Ishikawa (cell line): ENCODE data around the gene ZNF334.

Source experiments
- CEBPB ChIP-seq: IDR thresholded peaks from 2 replicates; pipeline ENCODE4 v1.6.1; 2012
- CREB1 ChIP-seq: IDR thresholded peaks from 2 replicates; pipeline ENCODE4 v1.6.1; 2012; ENCODE audit warnings: low read depth
- EGR1 ChIP-seq: IDR thresholded peaks from 2 replicates; pipeline ENCODE4 v1.6.1; 2012
- EP300 ChIP-seq: IDR thresholded peaks from 2 replicates; pipeline ENCODE4 v1.6.1; 2012; ENCODE audit warnings: borderline replicate concordance
- FOXM1 ChIP-seq: IDR thresholded peaks from 2 replicates; pipeline ENCODE4 v1.6.1; 2012; ENCODE audit warnings: low read depth, borderline replicate concordance
- MAX ChIP-seq: IDR thresholded peaks from 2 replicates; pipeline ENCODE4 v1.6.1; 2012
- NFIC ChIP-seq: IDR thresholded peaks from 2 replicates; pipeline ENCODE4 v1.6.1; 2012
- RAD21 ChIP-seq: IDR thresholded peaks from 2 replicates; pipeline ENCODE4 v1.6.1; 2012; ENCODE audit warnings: low read depth
- REST ChIP-seq: IDR thresholded peaks from 2 replicates; pipeline ENCODE4 v1.6.1; 2012; ENCODE audit warnings: low read depth, mild to moderate bottlenecking
- TAF1 ChIP-seq: IDR thresholded peaks from 2 replicates; pipeline ENCODE4 v1.6.1; 2012; ENCODE audit warnings: low read depth, mild to moderate bottlenecking
- TCF12 ChIP-seq: IDR thresholded peaks from 2 replicates; pipeline ENCODE4 v1.6.1; 2012; ENCODE audit warnings: low read depth
- TEAD4 ChIP-seq: IDR thresholded peaks from 2 replicates; pipeline ENCODE4 v1.6.1; 2012
- USF1 ChIP-seq: IDR thresholded peaks from 2 replicates; pipeline ENCODE4 v1.6.1; 2012
- YY1 ChIP-seq: IDR thresholded peaks from 2 replicates; pipeline ENCODE4 v1.6.1; 2012; ENCODE audit warnings: low read depth
- ZBTB7A ChIP-seq: IDR thresholded peaks from 2 replicates; pipeline ENCODE4 v1.6.1; 2012; ENCODE audit warnings: low read depth

Gene ZNF334

GRCh38 chr20:46546936-46547335 lies 33.6 kb upstream of the ZNF334 start:
- TF ChIP-seq TEAD4 (no peak), RAD21 (no peak), ZBTB7A (no peak), NFIC (no peak), TAF1 (no peak), FOXM1 (no peak), EGR1 (no peak), MAX (no peak), USF1 (no peak), CREB1 (no peak), TCF12 (no peak), CEBPB (no peak), EP300 (no peak)

GRCh38 chr20:46546298-46546697 lies 32.9 kb upstream of the ZNF334 start:
- TF ChIP-seq USF1: peak; percentile 13; the same call in 1 of the 2 replicates
- no peak for TF ChIP-seq FOXM1
- TF ChIP-seq EP300: no peak
- TF ChIP-seq REST: no peak
- no peak for TF ChIP-seq YY1

- no peak for TF ChIP-seq TEAD4
- TF ChIP-seq RAD21: no peak
- TF ChIP-seq YY1: no peak
- TF ChIP-seq REST: no peak
- TF ChIP-seq EGR1: no peak
- TF ChIP-seq FOXM1: no peak
- TF ChIP-seq TCF12: no peak
- TF ChIP-seq NFIC: no peak
- no peak for TF ChIP-seq EP300
- no peak for TF ChIP-seq MAX
- no peak for TF ChIP-seq CREB1
Measured at GRCh38 chr20:46545827-46546138, 32.4 kb upstream of the ZNF334 start.

GRCh38 chr20:46545077-46545826 lies 31.9 kb upstream of the ZNF334 start:
- TF ChIP-seq NFIC (no peak), MAX (no peak), CEBPB (no peak), EGR1 (no peak), RAD21 (no peak), TCF12 (no peak), YY1 (no peak), ZBTB7A (no peak), USF1 (no peak), REST (no peak), EP300 (no peak), TAF1 (no peak), FOXM1 (no peak), CREB1 (no peak), TEAD4 (no peak)
